Lower leg skin (tissue), 4 donors: Measurements from ENCODE around the gene SH3D21. TPM values are rescaled to one million over a fixed set of nuclear protein-coding genes. Genes with fewer than 3 reads are reported as not detected.

Experiments used
- DNase-seq, 2 donors: peaks; one replicate each; pipeline ENCODE4 v3.0.0-alpha.2; 2019; ENCODE audit warnings: low spot score in 2 of 2
- H3K4me3 ChIP-seq: fragments of 200-600 bp; sonication (generic); 2 replicates; pipeline ENCODE4 v1.5.1; 2017; ENCODE audit warnings: mild to moderate bottlenecking, low read depth; ENCODE audit not compliant: poor library complexity, severe bottlenecking
- CTCF ChIP-seq, 3 donors: fragments of 450-650 bp; IDR thresholded peaks; one replicate each; pipeline ENCODE4 v1.5.1; 2016; ENCODE audit warnings: antibody characterized with exemption in 3 of 3, mild to moderate bottlenecking in 3 of 3, moderate library complexity in 2 of 3
- POLR2A ChIP-seq, 2 donors: fragments of 450-650 bp; IDR thresholded peaks; one replicate each; pipeline ENCODE4 v1.6.1; 2016 to 2017; ENCODE audit warnings: antibody characterized with exemption in 2 of 2, mild to moderate bottlenecking in 1 of 2, moderate library complexity in 1 of 2
- WGBS, 2 donors: methylation state at CpG; one replicate each; pipeline ENCODE4 v1.1.5; 2018; 5-methylcytosine and 5-hydroxymethylcytosine counted together
- intact Hi-C: fragments of 100-400 bp; cut with DNase I; formaldehyde crosslinking; loops from one replicate; pipeline ENCODE4 v1.15.0; 2023; ENCODE audit warnings: low total_unique reads
- total RNA-seq, 4 donors: library from RNA; depleted of rRNA; stranded (reverse); fragments of >200 nt; gene quantifications; one replicate each; pipeline ENCODE4 v1.1.0, GENCODE V29; 2016

The SH3D21 gene
- total RNA-seq, 4 donors from 2014 or later = 9.8 to 20.9 (median 14.6) TPM

DNA sequence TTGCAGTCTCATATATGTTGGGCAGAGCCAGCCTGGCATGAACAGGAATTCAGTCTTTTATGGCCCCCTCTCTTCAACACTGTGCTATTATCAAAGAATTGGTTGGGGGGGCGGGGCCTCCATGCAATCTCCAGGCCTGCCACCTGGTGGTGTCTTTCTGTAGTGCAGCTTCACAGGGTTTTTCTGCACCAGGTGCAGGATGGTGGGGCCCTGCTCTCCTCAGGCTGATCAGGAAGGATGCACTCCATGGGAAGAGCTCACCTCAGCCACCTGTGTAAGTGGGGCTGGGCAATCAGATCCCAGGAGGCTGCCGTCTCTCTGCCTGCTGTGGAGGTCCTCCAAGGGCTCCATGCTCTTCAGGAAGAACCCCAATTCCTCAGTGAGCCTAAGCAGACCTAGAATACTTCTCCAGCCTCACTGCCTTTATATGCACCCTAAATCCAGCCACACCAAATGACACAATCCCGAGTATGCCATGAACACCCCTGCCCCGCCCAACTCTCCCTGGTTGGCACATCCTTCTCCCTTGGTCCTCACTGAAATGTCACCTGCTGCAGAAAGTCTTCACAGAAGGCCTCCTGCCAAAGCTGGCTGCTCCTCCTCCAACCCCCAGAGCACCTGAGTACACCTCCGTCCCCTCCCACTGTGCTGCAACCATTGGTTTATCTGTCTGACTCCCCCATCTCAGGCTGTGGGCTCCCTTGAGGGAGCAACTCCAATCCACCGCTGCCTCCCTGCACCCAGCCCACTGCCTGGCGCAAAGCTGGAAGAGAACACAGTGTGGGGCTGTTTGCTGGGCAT lies 63.1 kb downstream of the SH3D21 start:
- H3K4me3 ChIP-seq = no peak overlapping the region
- intact Hi-C loops = no loop called here
- DNase-seq = peak; percentile 74 to 94
- TF ChIP-seq CTCF (IDR thresholded peaks at IDR 0.05) (peak in 1 of 3 donors; percentile 71), POLR2A (IDR thresholded peaks at IDR 0.05) (no peak)
- 55% methylated on average over 7 of the region's 7 CpGs for WGBS, 2 donors

Other genes with a start within 250 kb of the SH3D21 start
- gene TEKT2, start 222.3 kb upstream of the SH3D21 start, total RNA-seq = under 1 TPM in 1 of 4 donors, not detected in 3; 0.38 TPM
- gene ADPRS, start 217.5 kb upstream of the SH3D21 start, total RNA-seq = 100 to 1,000 TPM in 1 of 4 donors, 10 to 100 TPM in 3; 54.5 to 119 (median 71.2) TPM
- 1 to 10 TPM; 4.8 to 9.8 (median 7.6) TPM for gene COL8A2, start 181.1 kb upstream of the SH3D21 start, total RNA-seq
- gene TRAPPC3, start 156.9 kb upstream of the SH3D21 start, total RNA-seq = 100 to 1,000 TPM in 2 of 4 donors, 10 to 100 TPM in 2; 78.3 to 113 (median 104) TPM
- 100 to 1,000 TPM; 115 to 171 (median 153) TPM for gene MAP7D1, start 150.2 kb upstream of the SH3D21 start, total RNA-seq
- gene THRAP3, start 81.9 kb upstream of the SH3D21 start, total RNA-seq = 100 to 1,000 TPM in 1 of 4 donors, 10 to 100 TPM in 3; 64.1 to 102 (median 76.9) TPM
- 10 to 100 TPM; 29.8 to 35.5 (median 34.3) TPM for gene EVA1B, start 17.3 kb downstream of the SH3D21 start, total RNA-seq
- 10 to 100 TPM; 58.7 to 73.1 (median 63.0) TPM for gene STK40, start 79.6 kb downstream of the SH3D21 start, total RNA-seq
- gene LSM10, start 91.5 kb downstream of the SH3D21 start, total RNA-seq = 10 to 100 TPM; 21.0 to 32.2 (median 27.0) TPM
- gene OSCP1, start 144.1 kb downstream of the SH3D21 start, total RNA-seq = 1 to 10 TPM; 4.0 to 8.5 (median 4.8) TPM
- 10 to 100 TPM; 62.8 to 84.6 (median 65.1) TPM for gene MRPS15, start 158.0 kb downstream of the SH3D21 start, total RNA-seq
- 1 to 10 TPM in 3 of 4 donors, under 1 TPM in 1; 0.69 to 3.1 (median 2.3) TPM for gene CSF3R, start 176.5 kb downstream of the SH3D21 start, total RNA-seq